GM19099 (cell line): Measurements from ENCODE around the gene SECISBP2L.

Experiments
- POLR2A ChIP-seq: IDR thresholded peaks from 3 replicates; pipeline ENCODE4 v1.6.1; 2011; ENCODE audit warnings: low read depth; ENCODE audit not compliant: insufficient read length; ENCODE audit errors: extremely low read depth

SECISBP2L gene

DNA sequence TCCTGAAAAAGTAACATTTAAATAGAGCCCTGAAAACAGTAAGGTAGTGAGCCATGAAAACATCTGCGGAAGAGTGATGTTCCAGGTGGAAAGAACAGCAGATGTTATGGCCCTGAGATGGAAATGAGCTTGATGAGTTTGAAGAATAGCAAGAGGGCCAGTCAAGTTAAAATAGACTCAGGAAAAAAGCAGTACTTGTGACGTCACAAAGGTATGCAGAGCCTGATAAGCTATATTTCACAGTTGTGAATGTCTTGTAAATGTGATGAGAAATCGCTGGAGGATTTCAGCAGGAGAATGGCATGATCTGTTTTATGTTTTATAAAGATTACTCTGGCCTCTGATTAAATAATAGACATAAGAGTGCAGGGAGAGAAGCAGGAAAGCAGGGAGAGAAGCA, 18.6 kb upstream of the SECISBP2L start:
- TF ChIP-seq POLR2A: no peak

DNA sequence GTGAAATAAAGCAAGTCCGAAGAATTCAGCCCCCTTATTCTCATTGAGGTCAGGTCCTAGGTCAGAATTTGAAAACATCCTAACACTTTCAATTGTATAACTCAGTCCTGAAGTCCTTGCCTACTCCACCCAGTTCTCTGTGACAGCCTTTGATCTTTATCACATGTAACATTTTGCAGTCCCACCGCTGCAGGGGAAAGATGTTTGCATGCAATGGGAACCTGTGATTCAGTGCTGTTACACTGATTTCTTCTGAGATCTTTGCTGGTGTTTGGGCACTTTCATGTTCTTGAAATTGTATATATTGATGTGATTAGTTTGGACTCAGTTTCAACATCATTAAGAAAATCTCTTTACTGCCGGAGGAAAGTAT, 18.0 kb upstream of the SECISBP2L start:
- TF ChIP-seq POLR2A: no peak

DNA sequence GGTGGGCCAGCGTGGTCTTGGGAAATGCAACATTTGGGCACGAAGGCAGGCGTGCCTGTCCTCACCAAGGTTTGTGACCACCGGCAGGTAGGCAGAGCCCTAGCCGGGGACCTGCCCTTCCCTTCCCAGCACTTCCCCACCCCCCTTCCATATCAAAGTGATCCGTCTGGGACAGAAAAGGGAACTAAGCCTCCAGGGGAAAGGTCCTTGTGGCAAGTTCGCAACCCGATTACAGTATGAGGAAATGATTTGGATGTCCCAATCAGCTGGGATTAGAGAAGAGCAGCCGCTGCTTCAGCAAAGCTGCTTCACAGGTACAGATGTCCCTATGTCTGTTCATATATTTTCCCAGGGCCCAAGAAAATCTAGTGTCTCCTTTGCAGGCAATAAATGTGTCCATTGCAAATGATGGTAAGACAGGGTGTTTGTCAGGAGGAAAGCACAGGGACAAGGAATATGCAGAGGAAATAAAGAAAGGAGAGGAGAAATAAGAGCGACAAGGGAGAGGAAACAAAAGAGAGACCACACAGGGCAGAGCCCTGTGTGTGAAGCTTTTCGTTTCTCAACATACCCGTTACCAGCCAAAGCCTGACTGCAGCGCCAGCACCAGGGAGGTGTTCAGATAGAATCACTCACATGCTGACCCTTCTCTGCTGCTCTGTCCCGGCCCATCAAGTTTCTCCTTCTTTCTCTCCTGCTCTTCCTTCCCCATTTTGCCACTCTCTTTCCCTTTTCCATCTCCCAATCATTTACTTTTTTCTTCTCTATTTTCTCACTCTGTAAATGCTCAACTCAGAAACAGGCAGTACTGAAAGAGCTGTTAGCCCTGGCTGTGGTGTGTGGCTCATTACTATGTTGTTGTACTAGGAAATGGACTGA, 17.4 kb upstream of the SECISBP2L start:
- no peak for TF ChIP-seq POLR2A

GRCh38 chr15:49062900-49063299, 16.7 kb upstream of the SECISBP2L start:
- TF ChIP-seq POLR2A: no peak

GRCh38 chr15:49060710-49061495, 14.7 kb upstream of the SECISBP2L start:
- TF ChIP-seq POLR2A: no peak

- no peak for TF ChIP-seq POLR2A
Observed at GRCh38 chr15:49059491-49059890, 13.2 kb upstream of the SECISBP2L start.

DNA sequence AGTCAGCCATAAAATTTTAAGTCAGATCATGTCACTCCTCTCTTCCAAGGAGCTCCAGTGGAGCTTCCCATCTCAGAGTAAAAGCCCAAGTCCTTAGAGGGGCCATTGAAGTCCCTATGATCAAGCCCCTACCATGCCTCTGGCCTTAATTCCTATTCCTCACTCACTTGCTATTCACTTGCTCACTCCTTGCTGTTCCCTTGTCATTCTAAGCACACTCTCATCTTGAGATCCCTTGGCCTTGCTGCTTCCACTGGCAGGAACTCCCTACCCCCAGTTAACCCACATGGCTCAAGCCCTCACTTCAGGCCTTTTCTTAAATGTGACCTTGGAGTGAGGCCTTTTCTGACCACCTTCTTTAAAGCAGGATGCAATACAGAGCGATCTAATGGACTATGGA, 12.3 kb upstream of the SECISBP2L start:
- TF ChIP-seq POLR2A: no peak

DNA sequence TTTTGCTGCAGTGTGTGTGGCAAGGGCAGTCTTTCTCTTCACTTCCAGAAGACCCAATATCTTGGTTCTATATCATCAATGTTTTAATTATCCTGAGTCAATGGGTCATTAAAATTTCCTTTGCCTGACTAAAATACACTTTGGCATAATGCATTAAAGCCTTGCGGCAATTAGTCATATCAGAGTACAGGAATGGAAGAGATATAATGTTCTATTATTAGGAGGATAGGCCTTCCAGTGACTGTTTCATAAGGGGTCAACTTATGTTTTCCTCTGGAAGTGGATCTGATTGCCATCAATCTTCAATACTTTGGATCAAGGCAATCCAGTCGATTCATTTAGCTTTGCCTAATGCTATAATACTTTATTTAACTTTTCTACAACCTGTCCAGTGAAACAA, 9.4 kb upstream of the SECISBP2L start:
- no peak for TF ChIP-seq POLR2A

- no peak for TF ChIP-seq POLR2A
Observed at GRCh38 chr15:49052662-49053061, 6.4 kb upstream of the SECISBP2L start.

- TF ChIP-seq POLR2A: no peak
Observed at GRCh38 chr15:49047456-49047855, 1.2 kb upstream of the SECISBP2L start.

- TF ChIP-seq POLR2A: no peak
Observed at GRCh38 chr15:49045751-49046219, 461 bp downstream of the SECISBP2L start.

- no peak for TF ChIP-seq POLR2A
Observed at GRCh38 chr15:49044766-49045606, 1.3 kb downstream of the SECISBP2L start.

GRCh38 chr15:49044002-49044401, 2.2 kb downstream of the SECISBP2L start:
- no peak for TF ChIP-seq POLR2A

GRCh38 chr15:49042165-49042564, 4.1 kb downstream of the SECISBP2L start:
- no peak for TF ChIP-seq POLR2A

- TF ChIP-seq POLR2A: no peak
Observed at GRCh38 chr15:49041426-49041825, 4.8 kb downstream of the SECISBP2L start.
